A549 (cell line): ENCODE measurements around the gene OSCP1. TPM values are rescaled to one million over a fixed set of nuclear protein-coding genes. Genes with fewer than 3 reads are reported as not detected.

Experiments
- polyA plus RNA-seq, 4 experiments: library from polyadenylated mRNA; depleted of rRNA in 3 of 4; stranded (reverse); fragments of >200 nt; fragmentation: RNase III in 1 of 4; extraction: RNeasy Plus Mini Kit Qiagen cat#74134 plus additional on column Dnase treatment in 1 of 4; gene quantifications; 2 replicates in 3 of 4; 3 replicates in 1 of 4; pipeline ENCODE4 v1.2.3, GENCODE V29; 2011 to 2017
- small RNA-seq, 6 experiments: library from RNA; depleted of rRNA; stranded (forward); fragments of <200 nt; gene quantifications; one replicate each; pipeline ENCODE3, GENCODE V24; 2012

The OSCP1 gene
- polyA plus RNA-seq, 2 of the 4 experiments (the other 2 are of a cell fraction) = 4.6 to 6.6 TPM

Small RNA genes lying within 50 kb of the gene (small RNA-seq; reads per million reads assigned to genes)
- gene RNU4-27P = 0 reads per million in 6 experiments
- 0 to 9.9 (median 0.45) reads per million in 6 experiments for gene SNORA63C

Other genes starting within 250 kb of the OSCP1 start
- gene THRAP3, start 226.0 kb downstream of the OSCP1 start, polyA plus RNA-seq (2011; rRNA removed) = 60.7 and 66.5 TPM in 2 replicates
- 57.9 to 61.7 TPM (median 60.0 TPM) in 3 replicates for gene THRAP3, start 226.0 kb downstream of the OSCP1 start, polyA plus RNA-seq (2017; fragmentation: RNase III; extraction: RNeasy Plus Mini Kit Qiagen cat#74134 plus additional on column Dnase treatment)
- gene SH3D21, start 144.1 kb downstream of the OSCP1 start, polyA plus RNA-seq (2011; rRNA removed) = 0.41 and 0.53 TPM in 2 replicates
- gene SH3D21, start 144.1 kb downstream of the OSCP1 start, polyA plus RNA-seq (2017; fragmentation: RNase III; extraction: RNeasy Plus Mini Kit Qiagen cat#74134 plus additional on column Dnase treatment) = 1.1 to 1.6 TPM (median 1.4 TPM) in 3 replicates
- gene EVA1B, start 126.8 kb downstream of the OSCP1 start, polyA plus RNA-seq (2011; rRNA removed) = 2.0 and 2.9 TPM in 2 replicates
- 7.5 to 10.8 TPM (median 8.5 TPM) in 3 replicates for gene EVA1B, start 126.8 kb downstream of the OSCP1 start, polyA plus RNA-seq (2017; fragmentation: RNase III; extraction: RNeasy Plus Mini Kit Qiagen cat#74134 plus additional on column Dnase treatment)
- 8.9 and 10.5 TPM in 2 replicates for gene STK40, start 64.5 kb downstream of the OSCP1 start, polyA plus RNA-seq (2011; rRNA removed)
- 6.0 to 7.6 TPM (median 6.8 TPM) in 3 replicates for gene STK40, start 64.5 kb downstream of the OSCP1 start, polyA plus RNA-seq (2017; fragmentation: RNase III; extraction: RNeasy Plus Mini Kit Qiagen cat#74134 plus additional on column Dnase treatment)
- 44.3 and 54.9 TPM in 2 replicates for gene LSM10, start 52.5 kb downstream of the OSCP1 start, polyA plus RNA-seq (2011; rRNA removed)
- 40.3 to 43.3 TPM (median 40.7 TPM) in 3 replicates for gene LSM10, start 52.5 kb downstream of the OSCP1 start, polyA plus RNA-seq (2017; fragmentation: RNase III; extraction: RNeasy Plus Mini Kit Qiagen cat#74134 plus additional on column Dnase treatment)
- 67.5 and 79.7 TPM in 2 replicates for gene MRPS15, start 13.9 kb upstream of the OSCP1 start, polyA plus RNA-seq (2011; rRNA removed)
- 70.5 to 74.7 TPM (median 73.9 TPM) in 3 replicates for gene MRPS15, start 13.9 kb upstream of the OSCP1 start, polyA plus RNA-seq (2017; fragmentation: RNase III; extraction: RNeasy Plus Mini Kit Qiagen cat#74134 plus additional on column Dnase treatment)
- not detected in 2 replicates for gene CSF3R, start 32.5 kb upstream of the OSCP1 start, polyA plus RNA-seq (2011; rRNA removed)
- not detected in 3 replicates for gene CSF3R, start 32.5 kb upstream of the OSCP1 start, polyA plus RNA-seq (2017; fragmentation: RNase III; extraction: RNeasy Plus Mini Kit Qiagen cat#74134 plus additional on column Dnase treatment)